Omental fat pad (tissue), 4 donors: ENCODE measurements around the gene AIPL1. TPM values are rescaled to one million over a fixed set of nuclear protein-coding genes. Genes with fewer than 3 reads are reported as not detected.

Source experiments
- ATAC-seq: fragments of 150-250 bp; one replicate; pipeline ENCODE4 v1.9.1; 2016; ENCODE audit warnings: mild to moderate bottlenecking, moderate library complexity; ENCODE audit not compliant: low FRiP score
- DNase-seq: peaks from one replicate; pipeline ENCODE4 v3.0.0-alpha.2; 2019; ENCODE audit warnings: low spot score
- CTCF ChIP-seq, 3 donors: fragments of 450-650 bp; IDR thresholded peaks; one replicate each; pipeline ENCODE4 v1.5.1; 2016 to 2017; ENCODE audit warnings: antibody characterized with exemption in 3 of 3, mild to moderate bottlenecking in 3 of 3, moderate library complexity in 2 of 3
- total RNA-seq, 4 donors: library from RNA; depleted of rRNA; stranded (reverse); fragments of >200 nt; gene quantifications; one replicate each; pipeline ENCODE4 v1.1.0, GENCODE V29; 2016

Gene AIPL1
- total RNA-seq, 4 donors from 2014 or later: not detected

- no peak for ATAC-seq
Observed at GRCh38 chr17:6467567-6467966, 32.6 kb upstream of the AIPL1 start.

GRCh38 chr17:6465206-6466003 is 30.5 kb upstream of the AIPL1 start:
- DNase-seq (no peak), ATAC-seq (no peak)
- TF ChIP-seq CTCF (IDR thresholded peaks at IDR 0.05): no peak

More at GRCh38 chr17:6467567-6467966, 32.6 kb upstream of the AIPL1 start:
- no peak for TF ChIP-seq CTCF (IDR thresholded peaks at IDR 0.05)
- DNase-seq: no peak

- DNase-seq (no peak), ATAC-seq (no peak)
- TF ChIP-seq CTCF (IDR thresholded peaks at IDR 0.05): no peak
Observed at GRCh38 chr17:6464446-6465041, 29.6 kb upstream of the AIPL1 start.

- TF ChIP-seq CTCF (IDR thresholded peaks at IDR 0.05): no peak
- no peak for ATAC-seq
- no peak for DNase-seq
Observed at GRCh38 chr17:6463616-6464445, 28.9 kb upstream of the AIPL1 start.

GRCh38 chr17:6462692-6463091 is 27.8 kb upstream of the AIPL1 start:
- DNase-seq: no peak
- TF ChIP-seq CTCF (IDR thresholded peaks at IDR 0.05): no peak
- no peak for ATAC-seq

GRCh38 chr17:6461792-6462524 is 27.0 kb upstream of the AIPL1 start:
- TF ChIP-seq CTCF (IDR thresholded peaks at IDR 0.05): no peak
- no peak for ATAC-seq
- DNase-seq: no peak
